GM19324 (cell line): ENCODE results near the gene ABCC11.

Experiments used
- ATAC-seq: cut with Tn5 transposase; IDR thresholded peaks from one replicate; pipeline ENCODE4 v1.9.1; 2021; ENCODE audit warnings: mild to moderate bottlenecking, moderate library complexity; ENCODE audit not compliant: unreplicated experiment, low FRiP score

ABCC11 gene

DNA sequence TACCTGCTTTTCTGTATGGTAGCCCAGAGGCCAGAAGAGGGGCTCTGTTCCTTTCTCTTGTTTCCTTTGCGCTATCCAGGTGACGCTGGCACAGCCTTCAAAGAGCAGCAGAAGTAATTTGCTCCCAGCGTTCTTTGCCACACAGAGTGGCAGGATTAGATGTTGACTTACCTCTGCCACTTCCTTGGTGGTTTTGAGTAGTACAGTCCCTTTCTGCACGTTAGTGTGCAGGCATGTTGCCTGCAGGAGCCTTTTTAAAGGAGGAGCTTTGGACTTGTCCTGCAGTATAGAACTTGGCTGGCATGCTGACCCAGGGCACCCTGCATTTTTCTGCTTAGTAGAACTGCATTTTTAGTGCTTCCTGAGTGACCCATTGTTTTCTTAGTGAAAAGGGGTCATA, at the start of gene ABCC11:
TSS of gene ABCC11 (minus strand) at position 229 of the 400 bp plus-strand sequence. CDS start 15,618 bp downstream, outside the sequence.
- no peak for ATAC-seq

DNA sequence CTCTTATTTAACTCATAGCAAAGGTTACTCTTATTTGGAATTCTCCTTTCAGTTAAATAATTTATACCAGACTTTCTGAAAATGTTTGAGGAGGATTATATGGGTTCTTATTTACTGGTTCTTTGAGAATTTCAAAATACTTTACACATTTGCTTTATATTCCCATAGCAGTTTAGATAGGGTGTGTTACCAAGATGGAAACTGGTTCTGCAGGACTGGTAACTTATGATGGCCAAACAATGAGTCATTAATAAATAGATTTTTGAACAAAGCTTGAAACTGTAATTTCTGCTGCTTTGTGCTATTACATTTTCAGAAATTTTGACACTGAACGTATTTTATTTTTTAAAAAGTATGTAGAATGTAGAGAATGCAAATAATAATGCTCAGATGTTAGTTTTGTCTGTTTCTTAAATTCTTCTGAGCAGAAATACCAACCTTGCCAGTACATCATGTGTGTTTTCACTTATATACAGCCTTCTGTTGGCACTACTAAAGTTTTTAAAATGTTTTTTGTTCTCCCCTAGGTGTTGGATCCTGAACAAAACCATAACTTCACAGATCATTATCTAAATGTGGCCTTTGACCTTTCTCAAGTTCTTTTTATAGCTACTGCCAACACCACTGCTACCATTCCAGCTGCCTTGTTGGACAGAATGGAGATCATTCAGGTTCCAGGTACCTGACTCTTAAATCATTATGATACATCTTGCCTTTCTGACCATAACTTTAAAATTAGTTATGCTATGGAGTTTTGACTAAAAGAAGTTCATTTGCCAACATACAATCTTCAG, 48.3 kb upstream of the ABCC11 start:
- ATAC-seq: no peak

DNA sequence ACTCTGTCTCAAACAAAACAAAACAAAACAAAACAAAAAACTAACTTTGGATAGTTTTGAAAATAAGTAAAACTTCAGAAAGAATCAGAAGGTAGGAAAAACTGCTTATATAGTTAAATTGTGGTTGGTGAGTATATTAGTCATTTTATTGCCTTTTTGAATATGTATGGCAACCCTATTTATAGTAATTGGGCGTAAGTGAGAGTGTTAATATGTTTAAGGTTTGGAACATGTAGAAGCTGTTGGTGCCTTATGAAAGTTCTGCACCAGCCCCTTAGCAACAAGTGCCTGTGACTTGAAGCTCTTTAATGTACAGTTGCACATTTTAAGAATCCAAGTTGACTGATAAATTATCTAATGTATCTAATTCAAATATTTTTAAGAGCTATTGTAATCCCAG, 47.4 kb upstream of the ABCC11 start:
- ATAC-seq: no peak

DNA sequence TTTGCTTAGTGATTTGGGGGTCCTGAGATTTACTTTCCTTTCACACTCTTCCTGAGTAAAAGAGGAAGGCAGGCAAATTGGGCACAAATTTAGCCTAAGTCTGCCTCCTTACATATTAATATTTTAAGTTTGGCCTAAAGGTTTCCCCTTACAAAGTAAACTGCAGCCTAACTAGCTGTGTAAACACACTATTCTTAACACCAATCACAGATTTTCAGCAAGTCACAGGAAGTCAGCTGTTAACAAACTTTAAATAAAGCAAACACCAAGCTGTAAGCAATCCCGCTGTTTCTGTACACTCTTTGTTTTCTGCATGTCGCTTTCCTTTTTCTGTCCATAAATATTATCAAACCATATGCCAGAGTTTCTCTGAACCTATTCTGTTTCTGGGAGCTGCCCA, 45.1 kb upstream of the ABCC11 start:
- no peak for ATAC-seq

DNA sequence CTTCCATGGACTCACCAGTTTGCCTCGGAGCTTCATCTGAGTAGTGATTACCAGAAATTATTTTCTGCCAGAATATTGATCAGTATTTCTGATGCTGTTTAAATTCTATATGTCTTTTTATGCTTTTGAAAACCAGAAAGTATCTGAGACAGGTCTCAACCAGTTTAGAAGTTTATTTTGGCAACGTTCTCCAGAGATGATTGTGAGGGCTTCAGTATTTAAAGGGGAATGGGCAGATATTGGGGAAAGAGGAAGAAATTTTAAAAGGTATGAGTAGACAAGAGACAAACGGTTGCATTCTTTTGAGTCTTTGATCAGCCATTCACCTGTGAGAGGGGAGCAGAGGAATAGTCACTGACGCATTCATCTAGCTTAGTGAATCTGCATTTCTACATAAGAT, 44.4 kb upstream of the ABCC11 start:
- ATAC-seq: no peak

DNA sequence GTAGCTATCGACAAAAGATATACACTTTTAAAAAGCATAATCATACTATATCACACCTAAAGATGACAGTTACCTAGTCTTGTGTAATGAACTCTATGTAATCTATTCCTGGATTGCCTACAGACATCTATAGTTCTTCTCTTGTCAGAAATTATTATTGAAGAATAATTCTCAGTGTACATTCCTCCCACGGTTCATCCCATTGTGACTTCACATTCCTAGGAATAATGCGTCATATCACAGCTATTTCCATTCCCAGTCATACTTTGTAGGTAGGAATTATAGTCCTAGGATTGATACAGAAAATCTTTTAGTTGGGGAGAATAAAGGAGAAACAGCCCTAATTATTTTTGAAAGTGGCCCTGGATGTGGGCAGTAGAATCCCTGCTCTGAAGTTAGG, 44.0 kb upstream of the ABCC11 start:
- no peak for ATAC-seq

DNA sequence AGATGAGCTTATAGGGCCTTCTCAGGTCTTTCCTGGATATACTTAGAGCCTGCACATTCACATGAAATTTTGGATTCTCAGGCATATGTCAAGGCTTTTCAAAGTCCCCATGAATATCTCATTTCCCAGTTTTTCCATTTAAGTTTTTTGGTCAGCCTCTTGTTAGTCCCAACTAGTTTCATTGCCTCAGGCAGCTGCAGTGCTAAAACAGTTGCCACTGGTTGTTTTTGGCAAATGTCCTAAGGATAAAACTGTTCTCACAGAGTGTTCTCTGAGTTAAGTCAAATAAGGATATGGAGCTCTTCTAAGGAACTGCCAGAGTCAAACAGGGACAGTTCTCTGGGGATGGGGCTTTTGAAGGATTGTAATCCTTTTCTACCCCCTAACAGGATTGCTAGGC, 39.9 kb upstream of the ABCC11 start:
- ATAC-seq: no peak

DNA sequence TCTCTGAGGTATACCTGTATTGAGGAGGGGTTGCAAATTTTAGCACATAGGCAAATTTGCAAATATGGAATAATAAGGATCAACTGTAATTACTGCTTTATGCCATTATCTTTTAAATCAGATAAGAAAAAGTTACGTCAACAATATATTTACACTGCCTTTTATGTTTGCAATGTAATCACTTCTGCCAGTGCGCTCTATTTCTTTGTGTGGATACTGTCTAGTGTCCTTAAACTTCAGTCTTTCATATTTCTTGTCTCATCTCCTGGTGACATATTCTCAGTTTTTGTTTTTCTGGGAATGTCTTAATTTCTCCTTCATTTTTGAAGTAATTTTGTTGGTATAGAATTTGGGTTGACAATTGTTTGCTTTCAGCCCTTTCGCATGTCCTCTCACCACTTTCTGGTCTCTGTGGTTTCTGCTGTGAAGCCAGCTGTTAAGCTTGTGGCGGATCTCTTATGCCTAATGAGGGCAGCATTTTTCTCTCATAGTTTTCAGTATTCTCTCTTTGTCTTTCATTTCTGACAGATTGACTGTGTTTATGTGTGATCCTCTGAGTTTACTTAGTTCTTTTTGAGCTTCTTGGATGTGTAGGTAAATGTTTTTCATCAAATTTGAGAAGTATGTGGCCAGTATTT, 37.6 kb upstream of the ABCC11 start:
- no peak for ATAC-seq

DNA sequence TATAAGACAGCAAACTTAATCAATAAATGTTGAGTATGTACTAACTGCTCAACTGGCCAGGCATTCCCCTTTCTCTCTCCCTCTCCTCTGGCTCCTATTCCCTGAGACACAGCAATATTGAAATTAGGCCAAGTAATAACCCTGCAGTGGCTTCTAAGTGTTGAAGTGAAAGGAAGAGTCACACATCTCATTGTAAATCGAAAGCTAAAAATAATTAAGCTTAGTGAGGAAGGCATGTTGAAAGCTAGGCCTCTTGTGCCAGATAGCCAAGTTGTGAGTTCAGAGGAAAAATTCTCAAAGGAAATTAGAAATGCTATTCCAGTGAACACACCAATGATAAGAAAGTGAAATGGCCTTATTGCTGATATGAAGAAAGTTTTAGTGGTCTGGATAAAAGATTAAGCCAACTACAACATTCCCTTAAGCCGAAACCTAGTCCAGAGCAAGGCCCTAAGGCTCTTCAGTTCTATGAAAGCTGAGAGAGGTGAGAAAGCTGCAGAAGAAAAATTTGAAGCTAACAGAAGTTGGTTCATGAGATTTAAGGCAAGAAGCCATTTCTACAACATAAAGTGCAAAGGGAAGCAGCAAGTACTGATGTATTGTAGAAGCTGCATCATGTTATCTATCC, 35.4 kb upstream of the ABCC11 start:
- ATAC-seq: no peak

DNA sequence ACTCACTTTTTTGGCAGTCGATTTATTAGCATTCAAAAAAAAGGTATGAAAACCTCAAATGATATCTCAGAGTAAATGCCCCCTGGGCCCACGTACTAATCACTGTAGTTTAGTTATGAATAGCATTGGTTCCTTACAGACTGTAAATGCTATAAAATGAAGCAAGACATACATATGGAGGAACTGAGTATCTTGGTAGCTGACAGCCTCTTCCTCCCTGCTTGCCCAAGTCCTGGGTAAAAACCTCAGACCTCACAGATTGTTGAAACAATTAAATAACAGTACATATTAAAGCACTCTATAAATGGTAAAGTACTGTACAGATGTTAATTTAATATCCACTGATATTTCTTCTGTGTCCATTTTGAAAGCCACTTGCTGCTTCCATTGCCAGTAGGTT, 33.2 kb upstream of the ABCC11 start:
- ATAC-seq: no peak

DNA sequence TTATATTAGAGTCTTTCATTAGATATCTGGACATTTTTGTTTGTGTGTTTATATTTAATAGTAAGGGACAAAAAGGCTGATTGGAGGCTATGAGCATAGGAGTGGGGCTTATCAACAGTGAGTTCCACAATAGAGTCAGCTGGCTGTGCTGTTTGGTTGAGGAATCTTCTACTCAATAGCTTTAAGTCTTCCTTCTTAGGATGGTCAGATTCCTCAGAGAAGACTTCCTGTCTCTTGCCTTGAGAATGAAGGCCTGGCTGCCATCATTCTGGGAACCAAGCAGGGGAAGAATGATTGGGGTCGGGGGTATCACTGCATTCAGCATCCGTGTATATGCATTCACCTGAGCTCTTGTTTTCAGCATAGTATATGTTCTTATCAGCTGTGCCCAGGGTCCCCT, 31.9 kb upstream of the ABCC11 start:
- no peak for ATAC-seq

DNA sequence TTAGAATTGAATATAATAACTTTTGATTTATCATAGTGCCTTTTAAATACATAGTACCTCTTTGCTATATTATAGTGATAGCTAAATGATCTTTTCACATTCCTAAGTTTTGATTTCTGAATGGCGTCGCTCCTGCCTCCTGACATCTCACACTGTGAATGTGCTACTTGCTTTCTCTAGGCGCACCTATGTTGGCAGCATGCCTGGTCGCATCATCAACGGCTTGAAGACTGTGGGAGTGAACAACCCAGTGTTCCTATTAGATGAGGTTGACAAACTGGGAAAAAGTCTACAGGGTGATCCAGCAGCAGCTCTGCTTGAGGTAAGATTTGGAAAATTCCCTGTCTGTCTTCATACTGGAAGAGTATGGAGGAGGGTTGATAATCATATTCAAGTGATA, 29.8 kb upstream of the ABCC11 start:
- ATAC-seq: no peak

DNA sequence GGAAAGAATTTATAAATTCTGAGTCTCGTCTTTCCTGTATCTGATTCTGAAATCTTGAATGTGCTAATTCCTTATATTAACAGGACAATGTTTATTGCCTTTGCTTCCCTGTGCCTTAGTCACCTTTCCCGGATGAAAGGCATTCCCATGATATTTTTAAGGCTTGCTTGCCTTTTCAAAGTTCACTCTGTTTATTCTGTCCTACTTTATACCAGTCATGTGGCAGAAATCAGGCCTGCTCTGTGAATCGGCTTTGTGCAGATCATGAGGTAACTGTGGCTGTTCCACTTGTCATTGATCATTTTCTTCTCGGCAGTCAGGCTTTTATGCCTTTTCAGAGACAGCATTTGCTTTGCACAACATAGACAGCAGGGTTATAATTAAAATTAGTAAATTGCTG, 28.8 kb upstream of the ABCC11 start:
- no peak for ATAC-seq

DNA sequence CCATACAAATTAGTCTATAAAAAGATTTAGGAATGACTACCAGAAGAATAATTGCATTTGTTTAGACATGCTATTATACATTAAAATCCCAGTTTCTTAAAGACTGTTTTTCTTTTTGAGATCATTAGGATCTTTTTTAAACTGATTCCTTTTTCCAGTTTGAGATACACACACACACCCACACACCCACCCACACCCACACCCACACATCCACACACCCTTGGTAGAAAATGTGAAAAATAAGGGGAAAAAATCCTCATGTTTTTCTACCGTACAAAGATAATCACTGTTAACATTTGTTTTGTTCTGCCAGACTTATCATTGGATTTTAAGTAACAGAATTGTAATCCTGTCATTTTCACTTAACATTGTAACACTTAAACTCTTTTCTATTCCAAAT, 27.1 kb upstream of the ABCC11 start:
- no peak for ATAC-seq

DNA sequence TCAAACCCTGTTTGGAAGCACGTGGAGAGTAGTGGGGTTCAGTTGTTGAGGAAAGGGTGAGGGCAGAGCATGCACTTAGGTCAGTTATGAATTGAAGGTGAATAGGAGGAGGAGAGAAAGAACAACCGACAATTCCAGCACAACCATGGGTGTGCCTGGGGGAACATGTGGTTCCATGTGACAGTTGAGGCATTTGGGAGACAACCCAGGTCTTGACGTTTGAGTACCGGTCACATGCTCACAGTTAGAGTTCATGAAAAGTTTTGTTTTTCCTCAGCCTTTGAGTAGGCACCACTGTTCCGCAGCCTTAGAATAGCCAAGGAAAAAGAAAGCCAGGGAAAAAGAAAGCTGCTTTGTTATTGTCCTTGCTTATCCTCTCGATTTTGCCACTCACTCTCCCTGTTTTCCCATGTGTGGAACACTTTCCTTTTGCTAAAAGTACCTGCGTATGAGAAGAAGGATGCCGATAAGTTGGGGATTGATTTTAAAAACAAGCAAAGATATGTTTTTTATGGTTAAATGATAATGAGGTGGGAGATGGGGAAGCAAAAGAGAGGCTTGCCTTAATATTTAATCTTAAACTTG, 25.6 kb upstream of the ABCC11 start:
- no peak for ATAC-seq

DNA sequence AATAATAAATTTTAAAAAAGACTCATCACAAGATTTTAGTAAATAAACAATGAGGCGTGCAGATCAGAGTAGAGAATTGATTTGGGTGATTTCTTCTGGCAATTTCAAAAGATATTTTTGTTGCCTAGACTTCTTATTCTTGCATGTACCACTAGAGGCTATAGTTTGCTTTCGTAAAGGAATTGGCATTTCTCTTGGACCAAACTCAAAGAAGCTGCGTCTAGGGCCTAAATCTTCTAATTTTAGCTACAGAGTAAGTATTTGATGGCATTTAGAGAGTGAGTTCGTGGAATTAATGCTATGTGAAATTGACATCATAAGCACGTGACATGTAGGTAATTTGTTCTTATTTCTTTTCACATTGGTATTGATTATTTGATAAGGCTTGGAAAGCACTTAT, 24.4 kb upstream of the ABCC11 start:
- no peak for ATAC-seq

DNA sequence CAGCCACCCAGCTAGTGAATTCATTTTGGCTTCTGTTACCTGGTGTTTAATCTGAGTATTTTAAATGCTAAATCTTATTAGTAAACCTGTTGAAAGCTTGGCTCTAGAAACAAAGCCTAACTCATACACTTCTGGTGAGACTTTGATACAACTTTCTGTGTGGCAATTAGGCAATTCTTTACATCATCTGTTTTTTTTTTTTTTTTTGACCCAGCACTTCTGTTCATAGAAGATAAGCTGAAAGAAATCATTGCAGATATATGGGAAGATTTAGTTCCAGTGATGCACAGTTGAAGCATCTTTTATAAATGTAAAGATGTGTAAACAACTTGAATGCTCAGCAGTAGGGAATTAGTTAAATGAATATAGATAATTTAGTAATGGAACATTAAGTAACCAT, 21.7 kb upstream of the ABCC11 start:
- no peak for ATAC-seq

DNA sequence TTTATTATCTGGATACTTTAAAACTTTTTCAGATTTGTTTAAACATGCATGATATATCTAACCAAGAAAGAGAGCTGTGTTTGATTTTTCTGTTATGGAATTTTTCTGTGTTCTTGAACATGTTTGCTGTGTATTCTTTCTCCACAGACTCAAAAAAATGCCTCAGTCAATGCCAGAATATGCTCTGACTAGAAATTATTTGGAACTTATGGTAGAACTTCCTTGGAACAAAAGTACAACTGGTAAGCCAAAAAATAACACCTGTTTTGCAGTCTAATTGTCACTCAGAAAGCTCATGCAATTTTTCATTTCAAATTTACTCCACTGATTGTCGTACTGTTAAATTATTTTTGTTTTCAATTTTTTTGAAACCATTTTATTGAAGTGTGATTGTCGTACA, 15.3 kb upstream of the ABCC11 start:
- ATAC-seq: no peak

DNA sequence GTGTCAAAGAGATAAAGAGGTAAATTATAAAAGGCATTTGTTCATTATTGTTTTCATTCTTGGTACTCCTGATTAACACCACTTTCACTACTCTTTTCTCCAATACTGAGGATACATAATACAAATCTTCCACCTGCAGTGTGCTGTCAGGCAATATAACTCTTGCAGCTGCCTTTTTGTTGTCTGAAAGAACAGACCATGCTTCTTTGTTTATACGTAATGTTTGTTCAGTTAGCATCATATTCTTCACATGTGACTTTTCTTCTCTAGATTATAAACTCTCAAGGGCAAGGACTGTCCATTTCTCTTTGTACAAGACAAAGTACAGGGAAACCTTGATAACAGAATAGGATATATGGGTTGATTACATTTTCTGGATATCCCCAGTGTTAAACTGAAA, 14.2 kb upstream of the ABCC11 start:
- no peak for ATAC-seq

DNA sequence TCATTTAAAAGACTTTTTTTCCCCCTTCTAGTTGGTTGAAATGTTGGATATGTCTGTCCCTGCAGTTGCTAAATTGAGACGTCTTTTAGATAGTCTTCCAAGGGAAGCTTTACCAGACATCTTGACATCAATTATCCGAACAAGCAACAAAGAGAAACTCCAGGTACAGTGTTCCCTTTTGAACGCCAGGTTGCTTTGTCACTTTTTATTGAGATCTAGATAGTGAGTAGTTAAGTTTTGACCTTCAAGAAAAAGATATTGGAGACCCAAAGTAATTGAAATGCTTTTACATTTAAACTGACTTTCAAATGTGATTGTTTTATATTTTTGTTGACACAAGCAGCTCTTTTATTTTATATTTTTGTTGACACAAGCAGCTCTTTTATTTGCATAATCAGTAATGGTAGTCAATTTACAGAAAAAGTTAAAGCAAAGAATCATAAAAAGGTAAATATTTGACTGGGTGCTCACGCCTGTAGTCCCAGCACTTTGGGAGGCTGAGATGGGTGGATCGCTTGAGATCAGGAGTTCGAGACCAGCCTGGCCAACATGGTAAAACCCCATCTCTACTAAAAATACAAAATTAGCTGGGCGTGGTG, 9.3 kb upstream of the ABCC11 start:
- ATAC-seq: no peak

DNA sequence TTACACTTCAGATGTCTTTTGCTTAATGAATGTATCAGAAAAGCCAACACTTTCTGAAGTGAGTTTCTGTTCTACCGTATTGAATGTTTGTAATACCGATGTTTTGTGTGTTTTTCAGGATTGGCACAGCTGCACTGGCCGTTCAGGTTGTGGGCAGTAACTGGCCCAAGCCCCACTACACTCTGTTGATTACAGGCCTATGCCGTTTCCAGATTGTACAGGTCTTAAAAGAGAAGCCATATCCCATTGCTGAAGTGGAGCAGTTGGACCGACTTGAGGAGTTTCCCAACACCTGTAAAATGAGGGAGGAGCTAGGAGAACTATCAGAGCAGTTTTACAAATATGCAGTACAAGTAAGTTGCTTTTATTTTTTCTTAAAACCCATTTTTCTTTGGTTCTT, 4.7 kb upstream of the ABCC11 start:
- ATAC-seq: no peak
